HG03045 (cell line): Measurements from ENCODE around the gene HSPB7.
"Not testable (repeated sequence)": the region's sequence is repeated elsewhere in the genome, so short reads cannot be mapped to it uniquely, and the experiment has no call there.

Experiments
- ATAC-seq: cut with Tn5 transposase; IDR thresholded peaks from one replicate; pipeline ENCODE4 v1.9.1; 2021; ENCODE audit warnings: mild to moderate bottlenecking, moderate library complexity; ENCODE audit not compliant: unreplicated experiment

Gene HSPB7

DNA sequence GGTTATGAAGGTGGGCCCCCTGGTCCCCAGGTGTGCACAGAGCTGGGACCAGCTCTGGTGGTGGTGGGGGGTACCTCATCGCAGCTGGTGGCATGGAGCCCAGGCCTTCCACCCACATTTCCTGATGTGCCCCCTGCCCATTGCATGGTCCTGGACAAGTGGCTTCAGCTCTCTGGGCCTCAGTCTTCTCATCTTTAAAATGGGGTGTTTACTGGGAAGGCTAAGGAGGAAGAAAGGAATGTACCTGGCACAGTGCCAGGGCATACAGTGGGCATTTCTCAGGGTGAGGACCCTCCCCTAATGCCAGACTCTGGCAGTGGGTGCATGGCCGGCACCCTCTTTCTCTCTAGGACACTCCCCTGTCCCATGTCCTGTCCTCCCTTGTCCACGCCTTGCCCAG is 33.2 kb upstream of the HSPB7 start:
- ATAC-seq, result no peak

DNA sequence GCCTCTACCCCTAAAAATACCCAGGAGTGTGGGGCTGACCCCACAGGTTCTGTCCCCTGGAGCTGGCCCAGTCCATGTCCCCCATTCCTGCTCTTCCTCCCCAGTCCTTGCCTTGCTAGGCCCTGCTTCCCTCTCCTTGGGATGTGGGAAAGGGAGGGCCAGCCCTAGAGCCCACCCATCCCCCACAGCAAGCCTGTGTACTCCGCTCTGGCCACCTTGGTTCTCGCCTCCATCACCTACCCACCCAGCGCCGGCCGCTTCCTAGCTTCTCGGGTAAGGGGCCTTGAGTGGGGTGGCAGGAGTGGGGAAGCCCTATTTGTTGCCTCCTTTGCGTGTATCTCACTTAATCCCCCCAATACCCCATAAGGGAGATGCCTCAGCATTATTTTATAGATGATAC is 32.5 kb upstream of the HSPB7 start:
- ATAC-seq, result no peak

DNA sequence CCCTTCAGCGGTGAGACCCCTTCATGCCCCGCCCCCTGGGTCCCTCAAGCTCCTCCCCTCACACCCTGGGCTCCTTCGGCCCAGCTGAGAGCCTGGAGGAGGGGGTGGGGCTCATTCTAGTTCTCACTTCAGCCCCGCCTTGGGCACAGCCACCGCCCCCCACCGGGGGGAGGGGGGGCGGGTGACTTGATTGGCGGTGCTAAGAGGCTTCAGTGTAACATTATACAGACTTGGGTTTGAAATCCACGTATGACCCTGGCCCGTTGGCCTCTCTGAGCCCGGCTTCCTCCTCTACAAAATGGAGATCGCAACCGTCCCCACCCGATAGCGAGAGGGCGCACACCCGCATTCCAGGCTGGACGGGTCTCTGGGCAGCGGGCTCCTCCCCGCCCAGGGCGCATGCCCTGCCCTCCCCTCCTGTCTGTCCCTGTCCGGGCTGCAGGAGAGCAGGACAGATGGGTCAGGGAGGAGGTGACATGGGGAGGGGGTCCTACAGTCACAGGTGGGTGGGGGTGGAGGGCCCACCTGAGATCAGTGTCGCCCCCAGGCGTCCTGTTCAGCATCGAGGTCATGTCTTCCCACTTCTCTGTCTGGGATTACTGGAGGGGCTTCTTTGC is 30.8 kb upstream of the HSPB7 start:
- no peak for ATAC-seq

DNA sequence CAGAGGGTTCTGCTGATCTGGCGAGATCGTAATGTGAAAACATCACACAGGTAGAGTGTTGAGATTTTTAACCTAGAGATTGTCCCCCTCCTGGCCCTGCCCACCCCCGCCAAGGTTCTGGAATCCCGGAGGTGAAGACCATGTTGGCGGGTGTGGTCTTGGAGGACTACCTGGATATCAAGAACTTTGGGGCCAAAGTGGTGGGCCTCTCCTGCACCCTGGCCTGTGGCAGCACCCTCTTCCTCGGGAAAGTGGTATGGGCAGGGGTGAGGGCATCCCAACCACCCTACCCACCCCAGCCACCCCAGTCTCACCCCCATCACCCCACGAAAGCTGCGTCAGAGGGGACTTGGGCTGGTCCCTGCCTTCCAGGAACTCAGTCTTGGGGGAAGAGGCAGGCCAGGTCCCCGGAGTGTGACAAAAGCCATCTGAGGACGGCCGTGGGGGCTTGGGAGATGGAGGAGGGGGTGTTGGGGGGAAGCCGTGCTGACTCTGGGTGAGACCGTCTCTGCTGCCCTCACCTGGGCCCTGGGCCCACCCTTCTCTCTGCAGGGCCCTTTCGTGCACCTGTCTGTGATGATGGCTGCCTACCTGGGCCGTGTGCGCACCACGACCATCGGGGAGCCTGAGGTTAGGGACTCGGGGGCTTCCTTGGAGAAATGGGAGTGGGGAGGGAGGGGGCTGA is 30.1 kb upstream of the HSPB7 start:
- ATAC-seq, result no peak

DNA sequence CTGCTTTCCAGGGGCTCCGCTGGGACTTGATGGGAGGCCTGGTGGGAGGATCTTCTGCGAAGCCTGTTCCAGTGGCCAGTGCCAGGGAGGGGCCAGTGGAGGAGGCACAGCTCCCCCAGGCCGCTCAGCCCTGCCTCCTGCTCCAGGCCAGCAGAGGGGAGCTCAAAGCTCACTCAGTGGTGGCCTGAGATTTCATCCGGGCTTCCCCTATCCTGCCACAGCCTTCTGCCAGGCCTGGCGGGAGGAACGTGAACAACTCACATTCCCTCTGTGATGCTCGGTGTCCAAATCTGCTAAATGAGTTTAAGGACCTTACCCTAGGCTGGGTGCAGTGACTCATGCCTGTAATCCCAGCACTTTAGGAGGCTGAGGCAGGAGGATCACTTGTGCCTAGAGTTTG is 29.0 kb upstream of the HSPB7 start:
- no peak for ATAC-seq

GRCh38 chr1:16043950-16044349 is 26.1 kb upstream of the HSPB7 start:
- no peak for ATAC-seq

DNA sequence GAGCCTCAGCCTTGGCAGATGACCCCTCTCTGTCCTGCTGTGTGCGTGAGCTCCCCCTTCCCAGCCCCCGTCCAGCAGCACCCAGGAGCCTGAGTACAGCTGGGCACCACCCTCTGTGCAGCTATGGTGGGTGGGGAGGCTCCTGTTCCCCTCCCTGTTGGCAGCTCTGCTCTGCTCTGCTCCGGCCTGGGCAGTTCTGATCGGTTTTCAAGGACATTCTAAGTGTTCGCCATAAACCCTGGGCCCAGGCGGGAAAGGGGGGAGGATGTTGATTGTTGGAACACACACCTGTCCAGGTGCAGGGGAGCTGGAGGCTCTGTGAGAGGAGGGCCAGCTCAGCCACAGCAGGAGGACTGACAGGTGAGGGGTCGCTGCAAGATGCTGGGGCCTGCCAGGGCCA is 25.7 kb upstream of the HSPB7 start, which contains the start of gene CLCNKB:
TSS of gene CLCNKB (plus strand) at position 262 of the 400 bp plus-strand sequence. CDS start 711 bp downstream, outside the sequence.
- ATAC-seq, result no peak

GRCh38 chr1:16042654-16043053 is 24.8 kb upstream of the HSPB7 start:
- ATAC-seq, result not testable (repeated sequence)

GRCh38 chr1:16042096-16042495 is 24.3 kb upstream of the HSPB7 start:
- ATAC-seq, result no peak

- no peak for ATAC-seq
These were observed 23.4 kb upstream of the HSPB7 start for GRCh38 chr1:16041200-16041599.

GRCh38 chr1:16039871-16040270 is 22.0 kb upstream of the HSPB7 start:
- ATAC-seq, result not testable (repeated sequence)

GRCh38 chr1:16038620-16038912 is 20.7 kb upstream of the HSPB7 start:
- no peak for ATAC-seq

GRCh38 chr1:16036461-16036860 is 18.6 kb upstream of the HSPB7 start:
- ATAC-seq, result not testable (repeated sequence)

DNA sequence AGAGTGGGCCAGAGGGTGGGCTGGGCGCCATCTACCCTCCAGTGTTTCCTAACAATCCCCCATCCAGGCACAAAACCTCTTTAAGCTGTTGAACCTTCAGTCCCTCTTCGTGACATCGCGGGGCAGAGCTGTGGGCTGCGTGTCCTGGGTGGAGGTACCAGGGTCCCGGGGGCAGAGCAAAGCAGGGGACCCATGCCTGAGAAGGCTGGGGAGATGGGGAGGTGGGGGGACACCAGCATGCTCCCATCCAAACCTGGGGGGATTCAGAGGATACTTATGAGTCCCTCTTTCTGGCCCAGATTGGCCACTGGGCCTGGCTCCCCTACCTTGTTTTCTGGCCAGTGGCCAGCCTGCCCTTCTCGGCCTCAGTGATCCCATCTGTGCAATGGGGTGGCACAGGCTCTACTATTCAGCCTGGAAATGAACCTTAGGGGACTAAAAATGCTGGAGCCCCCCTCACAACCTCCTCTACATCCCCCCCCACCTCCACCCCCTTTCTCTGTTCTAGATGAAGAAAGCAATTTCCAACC is 15.3 kb upstream of the HSPB7 start:
- ATAC-seq, result not testable (repeated sequence)

DNA sequence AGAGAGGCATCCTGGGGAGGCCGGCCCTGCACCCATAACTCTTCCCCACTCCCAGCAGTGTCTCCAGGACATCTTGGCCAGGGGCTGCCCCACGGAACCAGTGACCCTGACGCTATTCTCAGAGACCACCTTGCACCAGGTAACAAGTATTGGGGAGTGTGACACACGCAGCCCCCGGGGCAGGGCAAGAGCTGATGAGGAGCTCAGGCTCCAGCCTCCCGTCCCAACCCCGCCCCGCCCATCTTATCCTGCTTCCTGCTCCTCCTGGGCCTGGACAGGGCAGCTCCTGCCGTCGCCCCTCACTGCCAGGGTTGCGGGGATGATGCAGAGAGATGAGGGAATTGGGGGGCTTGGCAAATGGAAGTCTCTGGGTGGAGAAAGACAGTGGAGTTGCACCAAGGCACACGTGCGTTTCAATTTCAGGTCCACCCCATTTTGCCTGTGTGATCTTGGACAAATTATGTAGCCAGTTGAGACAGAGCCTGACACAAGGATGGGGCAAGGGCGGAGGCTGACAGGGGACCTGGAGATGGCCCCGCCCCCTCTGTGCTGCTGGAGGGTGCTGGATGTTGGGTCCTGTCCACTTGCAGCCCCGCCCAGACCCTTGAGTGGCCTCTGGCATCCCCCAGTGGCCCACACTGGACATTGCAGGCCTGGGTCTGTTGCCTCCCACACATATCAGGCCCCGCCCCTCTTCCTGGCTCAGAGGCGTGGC is 14.7 kb upstream of the HSPB7 start:
- ATAC-seq, result no peak

- ATAC-seq, result no peak
These were observed 13.7 kb upstream of the HSPB7 start for GRCh38 chr1:16031551-16031950.

DNA sequence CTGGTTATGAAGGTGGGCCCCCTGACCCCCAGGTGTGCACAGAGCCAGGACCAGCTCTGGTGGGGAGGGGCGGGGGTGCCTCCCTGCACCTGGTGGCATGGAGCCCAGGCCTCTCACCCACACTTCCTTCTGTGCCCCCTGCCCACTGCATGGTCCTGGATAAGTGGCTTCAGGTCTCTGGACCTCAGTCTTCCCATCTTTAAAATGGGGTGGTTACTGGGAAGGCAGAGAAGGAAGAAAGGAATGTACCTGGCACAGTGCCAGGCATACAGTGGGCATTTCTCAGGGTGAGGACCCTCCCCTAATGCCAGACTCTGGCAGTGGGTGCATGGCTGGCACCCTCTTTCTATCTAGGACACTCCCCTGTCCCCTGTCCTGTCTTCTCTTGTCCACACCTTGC is 11.4 kb upstream of the HSPB7 start:
- no peak for ATAC-seq

GRCh38 chr1:16029003-16029268 is 11.1 kb upstream of the HSPB7 start:
- ATAC-seq, result not testable (repeated sequence)

DNA sequence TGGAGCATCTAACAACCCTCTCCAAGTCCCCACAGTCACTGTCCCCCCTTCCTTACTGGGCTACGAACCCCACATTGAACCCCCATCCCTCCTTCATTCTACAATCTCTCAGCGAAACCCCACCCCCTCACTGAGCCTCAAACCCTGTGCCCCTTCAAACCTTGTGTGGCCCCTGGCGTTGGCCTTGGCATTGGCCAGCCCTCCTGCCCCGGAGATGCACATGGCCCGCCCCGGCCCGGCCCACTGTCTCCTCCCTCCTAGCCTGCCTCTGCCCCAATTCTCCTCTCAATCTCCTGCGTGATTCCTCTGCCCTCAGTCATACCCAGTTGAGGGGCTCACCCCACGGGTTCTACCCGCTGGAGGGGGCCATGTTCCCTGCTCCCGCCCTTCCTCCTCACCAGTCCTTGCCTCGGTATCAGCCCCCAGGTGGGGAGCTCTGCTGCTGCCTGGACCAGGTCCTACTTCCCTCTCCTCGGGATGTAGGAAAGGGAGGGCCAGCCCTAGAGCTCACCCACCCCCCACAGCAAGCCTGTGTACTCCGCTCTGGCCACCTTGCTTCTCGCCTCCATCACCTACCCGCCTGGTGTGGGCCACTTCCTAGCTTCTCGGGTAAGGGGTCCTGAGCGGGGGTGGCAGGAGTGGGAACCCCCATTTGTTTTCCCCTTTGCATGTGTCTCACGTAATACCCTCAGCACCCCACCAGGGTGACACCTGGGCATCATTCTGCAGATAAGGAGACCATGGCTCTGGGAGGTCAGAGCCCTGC is 10.6 kb upstream of the HSPB7 start:
- ATAC-seq, result no peak

DNA sequence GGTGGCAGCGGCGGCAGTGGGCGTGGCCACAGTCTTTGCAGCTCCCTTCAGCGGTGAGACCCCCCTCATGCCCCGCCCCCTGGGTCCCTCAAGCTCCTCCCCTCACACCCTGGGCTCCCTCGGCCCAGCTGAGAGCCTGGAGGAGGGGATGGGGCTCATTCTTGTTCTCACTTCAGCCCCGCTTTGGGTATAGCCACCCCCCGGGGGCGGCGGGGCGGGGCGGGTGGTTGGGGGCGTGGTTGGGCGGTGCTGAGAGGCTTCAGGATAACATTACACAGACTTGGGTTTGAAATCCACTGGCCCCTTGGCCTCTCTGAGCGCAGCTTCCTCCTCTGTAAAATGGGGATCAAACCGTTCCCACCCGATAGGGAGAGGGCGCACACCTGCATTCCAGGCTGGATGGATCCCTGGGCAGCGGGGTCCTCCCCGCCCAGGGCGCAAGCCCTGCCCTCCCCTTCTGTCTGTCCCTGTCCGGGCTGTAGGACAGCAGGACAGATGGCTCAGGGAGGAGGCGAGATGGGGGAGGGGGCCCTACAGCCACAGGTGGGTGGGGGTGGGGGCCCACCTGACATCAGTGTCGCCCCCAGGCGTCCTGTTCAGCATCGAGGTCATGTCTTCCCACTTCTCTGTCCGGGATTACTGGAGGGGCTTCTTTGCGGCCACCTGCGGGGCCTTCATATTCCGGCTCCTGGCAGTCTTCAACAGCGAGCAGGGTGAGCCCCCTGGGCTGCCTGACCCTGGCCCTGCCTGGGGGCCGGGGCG is 9.1 kb upstream of the HSPB7 start:
- no peak for ATAC-seq

DNA sequence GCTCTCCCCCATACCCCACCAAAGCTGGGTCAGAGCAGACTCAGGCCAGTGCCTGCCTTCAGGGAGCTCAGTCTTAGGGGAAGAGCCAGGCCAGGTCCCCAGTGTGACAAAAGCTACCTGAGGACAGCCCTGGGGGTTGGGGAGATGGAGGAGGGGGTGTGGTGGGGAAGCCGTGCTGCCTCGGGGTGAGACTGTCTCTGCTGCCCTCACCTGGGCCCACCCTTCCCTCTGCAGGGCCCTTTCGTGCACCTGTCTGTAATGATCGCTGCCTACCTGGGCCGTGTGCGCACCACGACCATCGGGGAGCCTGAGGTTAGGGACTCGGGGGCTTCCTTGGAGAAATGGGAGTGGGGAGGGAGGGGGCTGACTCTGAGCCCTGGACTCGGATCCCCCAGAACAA is 8.5 kb upstream of the HSPB7 start:
- ATAC-seq, result not testable (repeated sequence)
